Stimulated activated CD4-positive, alpha-beta T cell treated with anti-CD3 and anti-CD28 coated beads, Interleukin-12 subunit alpha, Interleukin-12 subunit beta, amount 100 ng/mL, for 4 hours (primary cell): ENCODE measurements around the gene GALNT13.

Experiments
- DNase-seq: peaks from one replicate; pipeline ENCODE4 v3.0.0-alpha.2; 2020

Gene GALNT13

DNA sequence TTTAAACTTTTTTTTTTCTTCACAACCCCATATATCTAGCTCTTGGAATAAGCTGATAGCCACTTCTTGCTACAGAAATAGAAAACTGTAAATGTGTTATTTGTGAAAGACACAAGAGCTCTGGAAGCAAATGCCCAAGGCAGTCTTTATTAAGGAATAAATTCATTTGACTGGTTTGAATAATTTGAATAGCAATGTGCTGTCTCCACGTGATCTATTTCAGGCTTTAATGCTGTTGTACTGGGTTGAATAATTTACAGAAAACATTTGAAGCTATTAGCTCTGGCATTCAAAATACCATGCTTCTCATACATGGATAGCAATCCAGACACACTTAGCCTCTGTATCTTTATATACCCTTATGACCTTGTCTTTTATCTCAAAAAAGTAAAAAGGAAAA is 460.1 kb downstream of the GALNT13 start:
- DNase-seq: no peak

DNA sequence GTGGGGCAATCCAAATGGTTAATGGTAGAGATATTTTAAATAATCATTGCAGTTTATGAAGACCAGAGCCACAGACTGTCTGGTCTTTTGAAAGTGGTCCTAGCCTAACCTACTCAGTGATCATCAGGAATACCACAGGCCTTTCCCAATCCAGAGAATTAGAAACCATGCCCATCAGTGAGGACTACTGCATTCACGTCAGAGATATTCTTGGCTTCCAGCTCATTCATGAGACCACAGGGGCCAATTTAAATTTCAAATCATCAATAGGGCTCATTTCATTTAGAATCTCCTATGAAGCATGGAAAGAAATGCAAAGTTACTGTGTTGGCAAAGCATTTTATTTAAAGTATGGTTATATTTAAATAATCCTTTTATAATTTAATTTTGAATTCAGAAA is 464.5 kb downstream of the GALNT13 start:
- DNase-seq: no peak

DNA sequence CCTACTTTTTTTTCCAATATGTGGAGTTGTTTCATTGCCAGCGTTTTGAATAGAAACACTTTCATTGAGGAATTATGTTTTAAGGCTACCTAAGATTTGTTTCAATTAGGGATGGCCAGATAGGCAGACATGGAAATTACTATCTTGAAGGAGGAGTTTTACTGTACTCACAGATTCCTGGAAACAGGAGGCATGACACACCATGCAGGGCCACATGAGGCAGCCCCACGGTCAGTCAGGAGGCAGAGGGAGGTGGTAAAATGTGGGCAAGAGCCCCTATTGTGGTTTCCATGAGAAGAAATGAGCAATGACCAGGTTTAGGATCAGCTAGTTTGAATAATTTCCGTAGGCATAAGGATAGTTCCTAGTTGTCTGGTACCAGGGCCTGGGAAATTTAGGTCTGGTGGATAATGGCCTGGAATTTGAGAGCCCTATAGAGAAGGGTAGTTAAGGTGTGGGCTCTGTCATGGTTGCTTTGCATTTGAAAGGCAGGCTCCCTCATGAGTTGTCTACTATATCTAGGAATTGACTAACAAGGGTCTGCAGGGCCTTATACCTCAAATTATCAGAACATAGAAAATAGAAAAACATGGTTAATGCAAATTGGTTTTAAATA is 466.7 kb downstream of the GALNT13 start:
- DNase-seq: no peak

- no peak for DNase-seq
Observed at GRCh38 chr2:154343282-154343681, 471.6 kb downstream of the GALNT13 start.

- no peak for DNase-seq
Observed at GRCh38 chr2:154350911-154351310, 479.2 kb downstream of the GALNT13 start.

DNA sequence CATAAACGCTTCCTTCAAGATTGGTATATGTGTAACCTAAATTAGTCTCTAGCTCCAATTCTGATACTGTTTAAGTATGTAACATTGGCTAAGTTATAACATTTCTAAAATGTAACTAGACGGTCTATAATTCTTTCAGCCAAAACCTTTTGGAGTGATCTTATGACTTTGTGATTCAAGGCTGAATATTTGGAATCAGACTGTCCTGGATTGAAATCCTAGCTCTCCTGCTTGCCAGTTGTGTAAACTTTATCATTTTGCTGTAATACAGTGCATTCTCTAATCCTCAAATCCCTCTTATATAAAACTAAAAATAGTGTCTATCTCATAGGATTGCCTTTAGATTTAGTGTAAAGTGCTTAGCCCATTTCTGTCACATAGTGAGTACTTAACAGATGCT is 489.6 kb downstream of the GALNT13 start:
- no peak for DNase-seq

- no peak for DNase-seq
Observed at GRCh38 chr2:154368153-154368552, 496.4 kb downstream of the GALNT13 start.

GRCh38 chr2:154370873-154371272 is 499.2 kb downstream of the GALNT13 start:
- DNase-seq: no peak

DNA sequence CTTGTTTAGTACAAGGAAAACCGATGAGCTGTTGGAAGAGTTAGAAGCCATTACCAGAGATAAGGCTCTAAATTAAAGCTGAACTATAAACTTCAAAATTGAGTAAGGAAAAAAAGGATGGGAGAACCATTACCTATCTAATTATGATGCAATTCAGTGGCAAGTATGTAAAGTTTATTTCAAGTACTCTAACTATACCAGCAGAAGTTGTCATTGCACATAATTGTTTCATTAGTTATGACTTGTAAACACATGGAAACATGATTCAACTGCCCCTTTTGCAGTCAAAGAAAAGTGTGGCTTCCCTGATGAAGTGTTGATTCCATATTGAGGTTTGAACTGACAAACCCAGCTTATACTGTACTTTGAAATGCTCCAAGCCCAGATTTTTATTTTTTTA is 502.7 kb downstream of the GALNT13 start:
- DNase-seq: no peak

GRCh38 chr2:154375579-154375931 is 503.8 kb downstream of the GALNT13 start:
- no peak for DNase-seq

DNA sequence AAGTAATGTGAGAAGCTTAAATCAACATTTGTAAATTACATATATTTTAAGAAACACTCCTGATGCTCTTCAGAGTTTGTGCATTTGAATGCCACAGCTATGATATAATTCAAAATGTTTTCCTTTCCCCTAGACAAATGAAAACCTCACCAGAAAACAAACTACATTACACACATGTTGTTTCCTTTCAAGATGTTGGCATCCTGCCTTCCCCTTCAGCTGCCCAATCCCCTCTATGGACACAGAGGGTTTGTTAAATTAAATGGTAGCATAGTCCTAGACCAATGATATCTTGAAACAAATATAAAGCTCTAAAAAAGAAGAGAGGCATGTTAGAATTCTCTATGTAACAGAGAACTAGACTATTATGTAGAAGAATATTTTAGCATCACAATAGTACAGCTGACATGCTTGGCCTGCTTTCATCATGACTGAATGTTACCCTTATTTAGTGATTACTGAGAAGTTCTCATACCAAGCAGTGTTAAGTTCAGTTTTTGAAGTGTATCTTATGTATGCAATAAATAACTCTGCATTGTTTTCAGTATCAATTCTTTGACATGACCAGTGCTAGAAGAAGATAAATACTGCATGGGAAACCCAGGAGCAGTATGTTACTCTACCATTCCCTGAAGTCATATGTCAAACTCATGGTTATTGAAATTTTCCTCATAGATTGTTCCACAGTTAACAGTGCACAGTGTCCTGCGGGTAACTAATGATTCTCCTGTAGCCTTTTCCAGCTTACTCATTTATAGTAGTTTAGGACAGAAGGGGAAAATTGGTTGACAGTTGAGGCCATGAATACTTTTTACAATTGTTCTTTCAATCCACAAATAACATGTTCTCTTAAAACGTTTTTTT is 510.4 kb downstream of the GALNT13 start:
- no peak for DNase-seq

DNA sequence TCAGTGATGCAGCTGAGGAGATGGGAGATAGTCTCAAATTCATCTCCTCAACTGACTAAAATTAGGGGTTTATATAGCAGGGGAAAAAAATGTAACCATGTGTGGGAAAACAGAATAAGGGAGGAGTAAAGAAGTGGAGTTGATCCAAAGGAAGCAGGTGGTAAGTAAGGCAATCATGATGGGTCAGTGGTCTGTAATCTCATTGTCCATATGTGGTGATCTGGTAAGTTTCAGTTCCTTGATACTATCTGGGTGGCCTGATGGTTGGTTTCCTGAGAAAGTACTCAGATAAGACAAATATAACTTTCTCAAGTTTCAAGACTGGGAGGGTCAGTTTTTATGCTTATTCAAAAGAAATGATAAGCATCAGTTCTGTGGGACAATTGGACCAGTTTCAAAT is 514.5 kb downstream of the GALNT13 start:
- no peak for DNase-seq

- DNase-seq: no peak
Observed at GRCh38 chr2:154391051-154391450, 519.3 kb downstream of the GALNT13 start.

- no peak for DNase-seq
Observed at GRCh38 chr2:154392256-154392655, 520.5 kb downstream of the GALNT13 start.

GRCh38 chr2:154394600-154394999 is 522.9 kb downstream of the GALNT13 start:
- DNase-seq: no peak

GRCh38 chr2:154400563-154401290 is 529.0 kb downstream of the GALNT13 start:
- no peak for DNase-seq

DNA sequence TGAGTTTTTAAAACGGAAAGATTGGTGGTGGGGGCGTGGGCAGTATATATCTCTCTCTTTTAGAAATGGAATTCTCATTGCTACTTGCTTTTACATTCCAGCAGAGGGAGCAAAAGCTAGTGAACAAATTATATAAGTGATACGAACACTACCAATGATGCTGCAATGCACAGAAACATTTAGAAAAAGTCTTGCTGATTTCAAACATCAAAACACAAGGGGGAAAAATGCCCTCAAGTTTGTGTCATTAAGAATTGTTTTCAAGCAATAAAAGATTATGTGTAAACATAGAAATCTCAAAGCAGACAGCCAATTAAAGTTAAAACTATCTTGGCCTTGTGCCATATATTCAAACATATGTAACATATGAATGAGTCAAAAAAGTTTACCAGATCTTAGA is 530.5 kb downstream of the GALNT13 start:
- no peak for DNase-seq

- DNase-seq: no peak
Observed at GRCh38 chr2:154403242-154403790, 531.6 kb downstream of the GALNT13 start.

GRCh38 chr2:154408786-154409185 is 537.1 kb downstream of the GALNT13 start:
- DNase-seq: no peak

DNA sequence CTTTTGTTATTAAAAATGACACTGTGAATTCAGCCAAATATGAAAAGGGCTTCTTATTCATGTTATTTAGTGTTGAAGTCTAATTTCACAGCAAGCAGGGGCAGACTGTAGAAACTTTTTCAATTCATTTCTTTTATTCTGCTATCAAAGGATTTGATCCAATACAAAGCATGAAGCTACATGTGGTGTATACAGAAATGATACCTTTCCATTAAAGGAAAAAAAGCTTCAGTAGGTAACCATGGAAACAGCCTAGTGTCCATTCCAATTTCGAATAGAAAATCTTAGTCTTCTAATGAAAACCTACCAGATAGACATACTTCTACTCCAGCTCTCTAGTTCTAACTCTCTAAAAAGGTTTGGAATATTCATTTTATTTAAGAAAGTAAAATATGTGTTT is 550.5 kb downstream of the GALNT13 start:
- no peak for DNase-seq

DNA sequence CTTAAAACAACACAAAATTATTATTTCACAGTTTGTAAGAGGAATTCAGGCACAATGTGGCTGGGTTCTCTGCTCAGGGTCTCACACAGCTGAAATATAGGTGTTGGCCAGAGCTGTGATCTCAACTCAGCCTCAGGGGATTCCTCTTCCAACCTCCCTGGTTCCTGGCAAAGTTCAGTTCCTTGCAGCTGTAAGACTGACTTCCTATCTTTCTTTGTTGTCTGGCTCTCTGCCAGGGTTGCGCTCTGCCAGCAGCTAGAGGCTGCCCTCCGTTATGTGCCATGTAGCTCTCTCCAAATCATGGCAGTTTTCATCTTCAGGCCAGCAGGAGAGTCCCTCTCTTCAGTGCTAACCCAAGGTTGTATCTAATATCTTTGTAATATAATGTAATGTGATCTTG is 554.3 kb downstream of the GALNT13 start:
- DNase-seq: no peak

GRCh38 chr2:154427453-154427852 is 555.7 kb downstream of the GALNT13 start:
- no peak for DNase-seq

GRCh38 chr2:154428022-154428421 is 556.3 kb downstream of the GALNT13 start:
- DNase-seq: no peak

DNA sequence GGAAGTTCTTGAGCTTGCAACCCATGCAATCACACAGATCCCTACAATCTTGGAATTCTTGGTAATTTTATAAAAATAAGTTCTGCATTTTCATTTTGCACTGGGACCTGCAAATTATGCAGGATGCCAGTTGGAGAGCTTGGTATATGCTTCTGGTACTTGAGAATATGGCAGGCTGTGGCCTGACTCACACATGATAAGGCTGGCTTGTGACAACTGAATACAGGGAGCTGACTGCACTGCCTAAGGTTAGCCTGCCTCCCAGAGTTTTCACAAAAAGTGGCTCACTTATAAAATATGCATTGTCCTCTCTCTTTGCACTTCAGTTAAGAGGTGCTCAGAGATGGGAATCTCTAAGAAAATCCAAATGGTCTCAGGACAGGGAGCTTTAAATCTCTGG is 561.3 kb downstream of the GALNT13 start:
- no peak for DNase-seq
